Common myeloid progenitor, CD34-positive (primary cell): ENCODE results near the gene ZFHX2.

Source experiments
- CTCF ChIA-PET: fragments of 350-600 bp; sonication (Branson Sonifier 250); formaldehyde crosslinking; loops from one replicate; lab custom pipeline; 2021; ENCODE audit warnings: antibody characterized with exemption; lab: Charles Lee
- POLR2A ChIA-PET: fragments of 350-600 bp; sonication (Branson Sonifier 250); formaldehyde crosslinking; loops from one replicate; lab custom pipeline; 2021; ENCODE audit warnings: antibody characterized with exemption; lab: Charles Lee
- DNase-seq, 3 donors: peaks; one replicate each; pipeline versions ENCODE4 v3.0.0 to v3.0.0-alpha.2; 2013
- H3K27ac ChIP-seq, 2 experiments: 1 replicate in 1 of 2; 2 replicates in 1 of 2; pipeline ENCODE4 v1.7.0; 2013; ENCODE audit warnings: inconsistent platforms in 2 of 2, low read length in 2 of 2, mild to moderate bottlenecking in 2 of 2, low read depth in 1 of 2, moderate library complexity in 1 of 2; ENCODE audit not compliant: severe bottlenecking in 2 of 2, insufficient read depth in 1 of 2, poor library complexity in 1 of 2
- H3K27me3 ChIP-seq, 5 experiments: replicated peaks in 2 of 5; 1 replicate in 3 of 5; 2 replicates in 2 of 5; pipeline versions ENCODE4 v1.6.1 to v1.7.0; 2013; ENCODE audit warnings: low read length in 4 of 5, mild to moderate bottlenecking in 2 of 5, moderate library complexity in 2 of 5, inconsistent platforms in 1 of 5; ENCODE audit not compliant: insufficient read depth in 5 of 5, control insufficient read depth in 4 of 5
- H3K36me3 ChIP-seq, 4 experiments: 1 replicate in 2 of 4; 2 replicates in 2 of 4; pipeline versions ENCODE4 v1.6.1 to v1.7.0; 2013; ENCODE audit warnings: low read length in 3 of 4, control low read depth in 1 of 4, mild to moderate bottlenecking in 1 of 4; ENCODE audit not compliant: control insufficient read depth in 4 of 4, insufficient read depth in 4 of 4
- H3K4me1 ChIP-seq, 4 experiments: 1 replicate in 3 of 4; 2 replicates in 1 of 4; pipeline versions ENCODE4 v1.6.1 to v1.7.1; 2013; ENCODE audit warnings: low read length in 3 of 4, mild to moderate bottlenecking in 3 of 4, control low read depth in 1 of 4, inconsistent platforms in 1 of 4, moderate library complexity in 1 of 4; ENCODE audit not compliant: control insufficient read depth in 4 of 4, insufficient read depth in 4 of 4; ENCODE audit errors: control extremely low read depth in 1 of 4
- H3K4me3 ChIP-seq, 7 experiments: 1 replicate in 4 of 7; 2 replicates in 3 of 7; pipeline versions ENCODE4 v1.5.1 to v1.7.0; 2013; ENCODE audit warnings: mild to moderate bottlenecking in 7 of 7, low read length in 6 of 7, moderate library complexity in 6 of 7, inconsistent platforms in 2 of 7, low read depth in 2 of 7, control low read depth in 1 of 7; ENCODE audit not compliant: insufficient read depth in 4 of 7, control insufficient read depth in 1 of 7; ENCODE audit errors: extremely low read depth in 1 of 7
- H3K9me3 ChIP-seq, 5 experiments: 1 replicate in 4 of 5; 2 replicates in 1 of 5; pipeline versions ENCODE4 v1.6.1 to v1.7.1; 2013; ENCODE audit warnings: low read length in 4 of 5, mild to moderate bottlenecking in 2 of 5, inconsistent platforms in 1 of 5, low read depth in 1 of 5, moderate library complexity in 1 of 5; ENCODE audit not compliant: control insufficient read depth in 4 of 5, insufficient read depth in 2 of 5; ENCODE audit errors: control extremely low read depth in 1 of 5
- WGBS: methylation state at CpG from one replicate; pipeline ENCODE4 v1.1.5; 2013; ENCODE audit not compliant: insufficient coverage; 5-methylcytosine and 5-hydroxymethylcytosine counted together

ZFHX2 gene

DNA sequence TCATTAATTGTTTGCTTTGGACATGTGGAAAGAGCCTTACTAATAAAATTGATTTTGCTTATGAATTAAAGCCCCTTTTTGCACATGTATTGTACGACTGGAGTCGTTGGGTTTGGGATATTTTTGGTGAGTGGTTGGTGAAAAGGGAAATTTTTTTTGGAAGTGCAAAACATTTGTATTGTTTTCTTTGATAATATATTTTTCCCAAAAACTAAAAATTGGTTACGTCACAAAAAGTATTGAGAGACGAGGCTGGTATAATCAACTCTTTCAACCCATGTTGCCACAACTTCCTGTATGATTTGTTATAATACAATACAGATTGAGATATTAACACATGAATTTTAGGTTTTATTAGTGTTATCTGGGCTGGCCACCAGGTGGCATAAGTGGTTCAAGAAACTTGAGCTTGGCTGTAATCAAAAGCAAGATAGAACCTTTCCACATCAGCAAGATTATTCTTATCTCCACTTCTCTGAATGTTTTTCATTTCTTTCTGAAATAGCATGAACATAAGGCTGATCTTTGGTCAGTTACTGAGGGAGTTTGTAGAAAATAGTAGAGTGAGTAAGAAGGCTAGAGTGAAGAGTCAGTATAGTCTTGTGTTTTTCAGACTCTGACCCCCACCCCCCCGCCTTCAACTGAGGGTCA, 73.3 kb downstream of the ZFHX2 start:
- Histone ChIP-seq H3K27me3 (no peaks in the 10 kb centered on the region), H3K27ac (no peak overlapping the region), H3K9me3 (no peaks in the 10 kb centered on the region), H3K4me3 (no peak overlapping the region), H3K36me3 (peaks cover 18 to 50% (median 40%) of the 10 kb centered on the region in 4 experiments), H3K4me1 (no peaks in the 10 kb centered on the region)
- WGBS = no CpG with 5 or more reads among the region's 5 CpGs
- ChIA-PET CTCF (interaction anchor here (0.6 to 16.7 kb wide), 12 partner anchors 10 to 265 kb away, joined by 3 to 519 read pairs (median 4); partner anchors contain the start of genes AP1G2 and THTPA), POLR2A (interaction anchor here (0.5 to 1.0 kb wide), 3 partner anchors 78 to 155 kb away, joined by 3 to 4 read pairs (median 3); no protein-coding TSS in a partner anchor)
- DNase-seq = peak; percentile 84 to 93 (median 89)

DNA sequence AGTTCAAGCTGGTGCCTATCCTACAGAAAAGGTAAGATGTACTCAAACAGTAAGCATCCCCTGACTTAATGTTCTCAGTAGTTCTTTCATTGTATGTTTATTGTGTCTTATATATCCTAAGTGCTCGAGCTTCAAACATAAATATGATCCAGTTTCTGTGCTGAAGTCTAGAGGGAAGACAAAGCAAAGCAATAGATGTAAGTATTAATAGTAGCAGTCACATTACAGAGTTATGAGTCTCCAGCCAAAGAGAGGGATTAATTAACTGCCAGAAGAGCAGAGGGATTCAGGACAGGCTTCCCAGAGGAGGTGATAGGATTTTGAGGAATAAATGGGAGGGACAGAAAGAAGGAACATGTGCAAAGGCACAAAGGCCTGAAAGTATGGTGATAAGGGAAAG, 80.6 kb downstream of the ZFHX2 start:
- no peak overlapping the region for H3K27ac ChIP-seq
- no peaks in the 10 kb centered on the region for H3K27me3 ChIP-seq
- WGBS = no CpG with 5 or more reads among the region's 1 CpG
- ChIA-PET CTCF (interaction anchor here (1.2 to 1.9 kb wide), 3 partner anchors 20 to 92 kb away, joined by 3 to 6 read pairs (median 4); no protein-coding TSS in a partner anchor), POLR2A (no interaction called here)
- no peak overlapping the region for H3K4me3 ChIP-seq
- H3K9me3 ChIP-seq = no peaks in the 10 kb centered on the region
- H3K36me3 ChIP-seq = peaks cover 9 to 39% (median 31%) of the 10 kb centered on the region in 4 experiments
- peaks cover 6 to 11% (median 8%) of the 10 kb centered on the region in 4 experiments for H3K4me1 ChIP-seq
- no peak for DNase-seq
